ENCODE measurements around the gene OTP.
"Not testable (repeated sequence)": the region's sequence is repeated elsewhere in the genome, so short reads cannot be mapped to it uniquely, and the experiment has no call there.

Gene OTP

DNA sequence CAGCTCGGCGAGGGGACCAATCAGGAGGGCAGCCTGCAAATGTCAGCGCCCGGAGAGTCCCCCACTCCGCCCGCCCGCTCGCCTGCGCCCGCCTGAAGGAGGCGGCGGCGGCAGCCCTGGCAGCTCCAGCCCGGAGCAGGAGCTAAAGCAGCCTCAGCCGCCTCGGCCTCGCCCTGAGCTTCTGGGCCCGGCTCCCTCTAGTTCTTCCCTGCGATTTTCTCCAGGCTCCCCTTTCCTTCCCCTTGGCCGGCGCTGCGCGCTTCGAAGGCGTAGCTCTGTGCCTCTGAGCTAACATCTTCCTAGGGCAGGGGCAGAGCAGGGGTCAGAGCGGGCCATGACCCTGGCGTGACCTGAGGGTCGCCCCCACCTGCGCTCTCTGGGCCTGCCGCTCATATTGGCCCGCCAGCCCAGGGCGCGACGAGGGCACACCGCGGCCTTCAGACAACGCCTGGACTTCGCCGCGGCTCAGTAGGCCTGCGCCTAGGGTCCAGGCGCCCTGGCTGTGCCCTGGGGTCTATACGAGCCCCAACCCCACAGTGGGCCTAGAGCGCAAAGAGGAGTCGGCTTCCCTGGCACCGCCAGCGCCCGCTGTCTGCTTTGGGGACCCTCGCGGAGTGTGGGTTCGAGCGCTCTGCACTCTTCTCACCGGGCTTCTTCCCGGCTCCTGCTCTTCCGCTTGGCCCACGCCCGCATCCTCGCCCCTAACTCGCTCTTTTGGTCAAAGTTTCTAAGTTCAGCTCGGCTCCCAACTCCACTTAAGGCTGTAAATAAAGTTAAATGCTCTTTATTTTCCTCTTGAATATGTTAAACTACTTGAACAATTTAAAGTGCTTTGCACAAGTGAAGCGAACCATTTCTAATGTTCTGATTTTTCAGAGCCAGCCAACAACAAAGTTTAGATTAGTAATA lies 504 bp upstream of the OTP start:
- no peak for DNase-seq

DNA sequence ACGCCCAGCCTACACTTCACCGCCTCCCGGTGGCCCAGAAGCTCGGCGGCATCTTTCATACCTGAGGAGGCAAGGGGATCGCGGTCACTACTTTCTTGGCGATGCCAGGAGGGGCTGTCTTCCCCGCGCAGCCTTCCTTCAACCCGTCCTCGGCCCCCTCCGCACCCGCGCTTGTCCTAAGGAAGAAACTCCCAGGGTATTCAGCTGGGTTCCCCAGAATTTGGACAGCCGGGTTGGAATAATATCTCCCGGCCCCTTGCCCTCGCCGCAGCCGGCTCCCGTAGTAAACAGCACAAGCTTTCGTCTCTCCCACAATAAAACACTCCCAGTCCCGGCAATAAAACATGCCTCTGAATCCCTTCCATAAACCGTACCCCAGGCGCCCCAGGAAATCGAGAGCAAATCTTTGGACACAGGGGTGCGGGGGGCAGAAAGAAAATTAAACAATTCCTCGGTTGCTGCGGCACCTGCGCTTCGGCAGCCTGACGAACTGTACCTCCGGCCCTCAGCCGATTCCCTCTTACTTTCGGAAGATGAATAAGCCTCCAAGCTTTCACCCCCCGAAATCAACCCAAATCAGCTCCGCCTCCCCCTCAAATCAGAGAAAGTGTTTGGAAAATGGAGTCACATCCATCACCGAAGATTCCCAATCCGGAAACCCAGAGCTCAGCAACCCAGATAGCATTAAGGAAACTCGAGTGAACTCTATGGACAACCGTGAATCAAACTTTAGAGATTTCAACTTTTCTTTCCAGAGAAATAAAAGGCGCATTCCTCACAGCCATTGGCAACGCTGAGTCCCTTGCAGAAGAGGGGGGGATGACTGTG lies 1.1 kb downstream of the OTP start:
- no peak for DNase-seq

DNA sequence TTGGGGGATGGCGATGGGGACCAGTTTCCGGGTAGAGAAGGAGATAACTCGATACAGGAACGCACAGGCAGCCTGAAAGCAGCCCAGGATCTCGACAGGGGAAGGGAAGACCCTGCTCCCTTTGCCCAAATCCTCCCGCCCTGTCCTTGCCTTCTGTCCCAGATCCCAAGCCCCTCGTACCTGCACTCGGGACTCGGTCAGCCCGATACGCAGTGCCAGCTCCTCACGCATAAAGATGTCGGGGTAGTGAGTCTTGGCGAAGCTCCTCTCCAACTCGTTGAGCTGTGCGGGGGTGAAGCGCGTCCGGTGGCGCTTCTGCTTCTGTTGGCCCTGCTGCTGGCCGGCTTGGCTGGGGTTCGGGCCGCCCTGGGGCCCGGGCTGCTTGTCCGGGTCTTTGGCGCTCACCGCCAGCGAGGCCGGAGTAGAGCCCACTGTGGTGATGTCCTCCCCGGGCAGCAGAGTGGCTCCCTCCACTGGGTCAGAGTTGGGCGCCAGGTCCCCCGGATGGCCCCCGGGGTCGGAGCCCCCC lies 1.8 kb downstream of the OTP start:
- DNase-seq, result no peak

DNA sequence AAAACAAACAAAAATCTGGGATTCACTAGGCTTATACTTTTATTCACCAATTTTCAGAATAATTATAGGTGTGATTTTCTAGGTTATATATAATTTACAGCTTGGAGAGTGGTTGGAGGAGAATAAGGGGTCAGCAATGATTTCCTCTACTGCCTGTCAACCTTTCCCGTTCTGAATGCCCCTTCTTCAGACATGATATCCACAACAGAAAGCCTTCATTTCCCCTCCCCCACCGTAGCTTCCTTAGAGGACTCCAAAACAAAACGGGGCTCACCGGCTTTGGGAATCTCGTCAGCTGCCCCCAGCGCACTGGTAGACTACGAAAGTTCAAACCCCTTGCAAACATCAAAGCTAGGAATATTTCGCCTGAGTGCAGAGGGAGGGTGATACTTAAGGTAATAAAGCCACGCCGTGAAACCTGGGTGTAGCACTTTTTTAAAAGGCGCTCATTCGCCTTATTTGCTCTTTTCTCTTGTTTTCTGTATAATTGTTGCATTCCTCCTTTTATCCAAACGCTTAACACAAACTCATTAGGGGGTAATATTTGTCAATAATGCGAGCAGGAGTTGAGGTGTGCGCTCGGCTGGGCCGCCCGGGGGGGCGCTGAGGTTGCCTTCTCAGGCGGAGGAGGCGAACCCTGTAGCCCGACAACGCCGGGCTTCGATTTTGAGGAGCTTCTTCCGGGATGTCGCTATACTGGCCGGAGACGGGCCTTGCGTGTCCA lies 2.4 kb downstream of the OTP start:
- DNase-seq, result no peak

DNA sequence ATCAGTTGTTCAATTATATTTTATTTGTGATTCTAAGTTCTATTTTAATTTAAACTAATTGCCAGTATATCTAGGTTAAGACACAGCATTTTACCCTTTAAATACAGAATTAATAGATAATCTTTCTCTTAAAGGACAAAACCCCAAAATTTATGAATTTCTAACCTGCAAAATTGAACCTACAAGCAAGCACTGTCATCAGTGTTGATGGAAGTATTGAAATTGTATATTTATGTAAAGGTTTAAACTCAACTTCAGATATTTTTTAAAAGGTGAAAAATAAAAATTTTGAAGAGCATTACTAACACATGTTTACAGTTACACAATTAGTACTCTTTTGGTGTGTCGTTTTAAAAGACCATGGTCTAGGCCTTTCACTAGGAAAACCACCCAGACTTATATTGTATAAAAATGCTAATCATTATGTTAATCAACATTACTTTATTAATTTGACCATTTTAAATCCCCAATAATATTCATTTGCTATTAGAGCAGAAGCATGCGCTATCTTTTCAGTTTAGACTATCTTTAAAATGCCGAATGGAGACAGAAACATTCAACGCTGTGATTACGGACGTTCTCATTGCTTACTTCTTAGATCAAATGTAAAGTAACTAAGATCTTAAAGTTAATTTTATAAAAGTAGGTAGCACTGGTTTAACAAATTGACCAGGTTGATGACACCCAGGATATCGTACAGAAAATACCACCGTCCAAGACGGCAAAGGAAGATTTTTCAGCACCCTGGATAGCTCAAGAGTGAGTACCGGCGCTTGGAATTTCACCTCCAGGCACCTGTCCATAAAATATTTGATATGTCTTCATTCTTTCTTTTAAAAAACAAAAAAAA lies 3.2 kb downstream of the OTP start:
- DNase-seq, result no peak

DNA sequence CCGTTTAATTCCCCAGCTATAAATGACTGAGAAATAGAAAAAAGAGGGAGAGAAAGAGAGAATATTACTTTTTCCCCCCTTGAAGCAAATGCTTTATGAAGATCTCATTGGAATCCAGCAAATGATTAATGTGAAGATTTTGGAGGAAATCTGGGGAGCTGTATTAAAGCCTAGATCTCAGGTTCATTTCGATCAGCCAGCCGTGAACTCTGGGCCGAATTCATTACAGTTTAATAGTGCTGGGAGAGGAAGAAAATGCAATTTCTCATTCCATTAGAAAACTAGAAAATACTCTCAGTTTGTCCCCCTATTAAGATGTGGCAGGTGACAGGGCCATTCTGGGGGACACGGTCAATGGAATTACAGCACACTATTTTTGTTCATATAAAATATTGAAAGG lies 4.8 kb downstream of the OTP start:
- no peak for DNase-seq

DNA sequence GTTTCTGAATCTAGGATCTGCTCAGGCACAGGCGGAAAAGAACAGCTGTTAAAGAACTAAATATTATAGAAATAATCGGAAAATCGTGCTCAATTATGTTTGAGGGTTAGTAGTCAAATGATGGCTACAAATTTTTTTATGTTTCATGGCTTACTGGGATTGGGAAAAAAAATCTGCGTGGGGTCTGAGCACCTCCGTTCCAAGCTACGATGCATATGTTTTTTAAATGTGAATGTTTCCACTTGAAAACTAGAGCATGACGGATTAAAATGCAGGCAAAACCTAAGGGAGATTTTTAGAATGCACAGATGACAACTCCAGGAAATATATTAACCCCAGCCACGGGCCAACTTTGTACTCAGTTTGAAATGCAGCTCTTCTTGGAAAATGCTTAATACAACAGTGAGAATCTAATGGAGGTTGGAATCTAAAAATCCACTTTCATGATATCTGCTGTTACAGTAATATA lies 5.3 kb downstream of the OTP start:
- no peak for DNase-seq

DNA sequence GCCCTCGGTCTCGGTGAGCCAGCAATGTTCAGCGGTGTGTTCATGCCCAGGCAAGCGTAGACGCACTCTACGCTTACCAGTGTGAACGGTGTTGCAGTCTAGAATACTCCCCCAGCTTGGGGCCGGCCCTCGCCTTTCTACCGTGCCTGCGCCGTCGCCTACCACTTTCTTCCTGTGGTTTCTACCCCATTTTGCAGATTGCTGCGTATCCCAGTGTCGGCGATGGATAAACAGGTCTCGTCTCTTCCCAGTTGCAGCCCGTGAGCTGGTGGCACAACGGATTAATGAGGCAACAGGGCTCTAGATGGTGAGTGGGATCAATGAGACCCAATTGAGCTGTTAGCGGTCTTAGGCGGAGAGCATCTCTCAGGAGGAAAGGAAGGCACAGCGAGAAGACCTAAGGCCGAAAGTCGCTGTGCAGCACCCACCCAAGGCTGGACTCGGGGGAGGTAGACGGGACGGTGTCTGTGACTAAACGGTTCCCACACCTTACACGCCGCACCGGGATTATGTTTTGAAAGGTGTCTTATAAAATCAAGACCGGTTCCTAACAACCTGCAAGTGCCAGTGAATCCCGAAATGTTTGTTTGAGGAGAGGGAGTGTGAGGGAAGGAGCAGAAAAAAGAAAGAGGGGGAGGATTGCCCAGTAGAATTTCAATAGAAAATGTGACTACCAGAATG lies 5.8 kb downstream of the OTP start:
- DNase-seq, result no peak

DNA sequence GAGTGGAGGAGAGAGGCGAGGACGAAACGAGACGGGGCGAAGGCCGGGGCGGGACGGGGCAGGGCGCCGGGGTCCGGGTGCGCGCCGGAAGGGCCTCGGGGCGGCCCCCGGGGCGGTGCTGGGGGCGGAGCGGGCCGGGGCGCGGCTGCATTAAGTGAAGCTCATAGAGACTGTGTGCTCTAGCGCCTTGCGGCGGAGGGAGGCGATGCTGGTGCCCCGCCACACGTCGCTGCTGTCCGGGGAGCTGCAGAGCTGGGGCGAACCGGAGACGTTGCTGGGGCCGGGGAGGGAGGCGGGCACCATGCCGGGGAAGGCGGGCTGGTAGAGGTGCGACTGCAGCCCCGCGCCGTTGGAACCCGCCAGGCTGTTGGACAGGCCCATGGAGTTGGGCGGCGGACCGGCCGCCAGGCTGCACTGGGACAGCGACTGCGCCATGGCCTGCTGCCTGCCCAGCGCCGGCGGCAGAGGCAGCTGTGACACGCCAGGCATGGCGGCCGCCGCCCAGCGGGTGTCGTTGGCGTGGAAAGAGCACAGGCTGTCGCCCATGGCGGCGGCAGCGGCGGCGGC lies 8.3 kb downstream of the OTP start:
- DNase-seq, result peak; percentile 72

DNA sequence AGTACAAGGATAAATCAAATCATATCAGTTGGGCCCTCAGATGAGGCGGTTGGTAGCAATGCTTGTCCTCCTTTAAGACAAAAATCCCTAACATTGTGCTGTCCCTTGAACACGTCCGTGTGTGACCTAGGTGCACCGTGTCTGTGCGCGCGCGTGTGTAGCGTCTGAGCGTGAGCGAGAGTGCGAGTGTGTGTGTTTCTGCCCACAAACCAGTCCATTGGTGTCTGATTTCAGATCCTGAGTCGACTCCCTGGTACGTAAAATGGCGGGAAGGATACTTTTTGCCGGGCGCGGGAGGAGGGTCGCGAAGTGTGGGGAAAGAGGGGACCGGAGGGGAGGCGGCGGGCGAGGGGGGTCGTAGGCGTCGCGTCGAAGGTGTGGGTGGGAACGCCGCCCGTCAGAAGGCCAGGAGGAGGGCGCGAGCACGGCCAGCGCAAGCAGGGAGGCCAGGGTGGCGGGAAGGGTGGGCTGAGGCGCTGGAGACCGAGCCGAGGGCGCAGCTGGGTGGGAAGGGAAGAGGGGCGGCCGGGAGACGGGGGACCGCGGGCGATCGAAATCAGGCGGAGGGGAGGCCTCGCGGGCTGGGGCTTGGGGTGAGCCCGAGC lies 8.9 kb downstream of the OTP start:
- no peak for DNase-seq

DNA sequence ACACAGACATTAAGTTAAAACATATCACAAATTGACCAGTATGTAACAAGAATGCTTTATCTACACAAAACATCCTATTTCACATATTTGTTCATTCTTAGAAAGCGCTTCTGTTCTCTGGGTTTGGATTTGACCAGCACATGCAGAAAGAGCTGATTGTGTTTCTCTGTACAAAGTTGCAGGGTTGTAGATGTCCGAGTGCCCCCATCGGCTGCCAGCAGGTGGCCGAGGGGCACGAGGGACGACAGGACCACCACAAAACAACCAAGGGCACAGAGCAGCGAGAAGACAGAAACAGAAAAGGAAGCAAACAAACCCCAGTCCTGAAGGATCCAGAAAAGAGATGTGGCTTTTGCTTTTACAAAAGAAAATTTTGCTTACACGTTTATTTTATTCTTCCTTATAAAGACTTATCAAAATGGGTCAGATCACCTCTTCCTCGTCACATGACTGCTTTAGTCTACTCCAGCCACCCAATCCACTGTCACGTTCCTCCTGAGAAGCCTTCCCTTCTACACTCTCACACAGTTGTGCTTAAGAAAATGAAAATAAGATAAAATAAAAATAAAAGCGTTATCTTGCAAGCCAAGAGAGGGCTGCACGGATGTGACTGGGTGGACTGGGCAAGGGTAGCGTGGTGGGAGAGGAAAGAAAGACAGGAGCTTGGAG lies 9.5 kb downstream of the OTP start:
- no peak for DNase-seq

DNA sequence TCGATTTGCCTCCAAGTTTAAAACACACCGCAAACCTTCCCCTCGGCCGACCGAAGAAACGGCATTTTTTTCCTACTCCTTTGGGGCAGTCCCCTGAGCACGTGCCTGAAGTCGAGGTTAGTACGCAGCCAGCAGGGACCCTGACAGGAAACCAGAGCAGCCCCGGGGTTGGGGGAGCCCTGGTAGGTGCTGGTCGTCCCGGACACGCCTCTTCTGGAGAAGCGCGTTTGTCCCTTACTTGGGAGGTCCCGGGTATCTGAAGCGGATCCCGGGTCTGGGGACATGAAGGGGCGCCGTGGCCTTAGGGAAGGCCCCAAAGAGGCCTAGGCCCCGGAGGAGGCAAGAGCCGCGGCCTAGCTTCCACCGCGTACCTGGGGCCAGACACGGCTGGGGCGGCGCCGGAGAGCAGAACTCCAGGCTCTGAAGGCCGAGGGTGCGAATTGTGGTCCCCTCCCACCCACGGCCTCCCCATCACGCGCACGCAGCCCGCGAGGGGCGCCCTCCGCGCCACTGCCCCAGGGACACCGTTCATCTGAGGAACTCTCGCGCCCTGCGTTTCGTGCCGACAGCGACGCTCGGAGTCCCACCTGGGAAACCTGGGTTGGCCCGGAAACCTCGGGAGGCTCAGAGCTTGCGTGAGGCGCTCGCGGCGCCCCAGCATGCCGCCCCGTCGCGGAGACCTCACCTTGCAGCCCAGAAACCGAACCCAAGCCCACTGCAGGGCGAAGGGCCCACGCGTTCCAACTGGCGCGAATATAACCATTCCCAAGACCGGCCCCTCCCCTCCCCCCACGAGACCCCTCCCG lies 10.4 kb downstream of the OTP start:
- DNase-seq, result no peak

DNA sequence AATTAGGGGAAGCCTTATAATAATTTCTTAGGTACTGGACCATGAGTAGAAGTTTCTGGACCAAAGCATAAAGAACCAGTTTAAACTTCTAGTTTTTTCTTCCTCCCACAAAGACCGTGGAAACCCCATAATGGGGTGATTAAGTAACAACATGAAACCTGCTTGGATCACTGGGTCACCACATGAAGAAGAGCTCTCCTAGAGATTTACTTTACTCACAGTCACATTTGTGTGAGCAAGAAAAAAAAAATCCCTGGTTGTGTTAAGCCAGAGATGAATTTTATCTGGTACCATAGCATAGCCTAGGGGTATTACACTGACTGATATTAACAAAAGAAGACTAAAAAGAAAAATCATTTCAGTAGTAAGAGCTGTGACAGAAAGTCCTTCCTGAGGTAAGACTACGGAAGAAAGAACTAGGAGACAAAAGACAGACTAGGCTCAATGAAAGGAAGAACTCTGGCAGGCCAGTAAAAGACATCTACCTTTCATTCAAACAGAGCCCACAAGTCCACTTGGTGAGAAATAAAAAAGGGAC lies 15.2 kb downstream of the OTP start:
- DNase-seq, result no peak

DNA sequence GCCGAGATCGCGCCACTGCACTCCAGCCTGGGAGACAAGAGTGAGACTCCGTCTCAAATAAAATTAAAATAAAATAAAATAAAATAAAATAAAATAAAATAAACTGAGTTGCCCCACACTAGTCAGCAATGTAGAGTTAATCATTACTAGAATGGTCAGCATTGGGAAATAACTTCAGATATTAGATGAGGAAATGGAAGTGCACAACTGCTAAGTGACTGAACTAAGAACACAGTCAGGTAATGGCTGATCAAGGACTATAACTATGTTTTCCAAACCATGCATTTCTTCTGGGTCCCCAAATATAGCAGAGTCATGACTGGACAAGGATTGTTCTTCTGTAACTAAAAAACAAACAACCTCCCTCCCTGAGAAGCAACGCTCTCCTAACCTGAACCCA lies 17.1 kb downstream of the OTP start:
- DNase-seq, result no peak

DNA sequence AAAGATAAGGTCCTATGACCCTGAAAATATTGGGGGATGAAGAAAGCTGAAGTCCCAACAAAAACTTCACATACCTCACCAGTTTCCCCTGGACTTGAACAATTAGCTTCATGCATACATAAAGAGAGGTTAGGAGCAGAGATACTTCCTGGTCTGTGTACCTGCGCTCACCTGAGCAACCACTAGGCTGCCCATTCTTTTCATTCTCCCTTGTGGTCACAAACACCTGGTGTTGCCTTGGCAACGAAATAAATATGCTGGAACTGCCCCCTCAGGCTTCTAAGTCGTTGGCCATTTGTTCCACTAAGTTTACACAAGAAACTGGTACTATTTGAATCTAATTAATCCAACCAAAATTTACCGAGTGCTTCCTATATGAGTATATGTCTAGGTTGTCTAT lies 18.1 kb downstream of the OTP start:
- DNase-seq, result no peak

DNA sequence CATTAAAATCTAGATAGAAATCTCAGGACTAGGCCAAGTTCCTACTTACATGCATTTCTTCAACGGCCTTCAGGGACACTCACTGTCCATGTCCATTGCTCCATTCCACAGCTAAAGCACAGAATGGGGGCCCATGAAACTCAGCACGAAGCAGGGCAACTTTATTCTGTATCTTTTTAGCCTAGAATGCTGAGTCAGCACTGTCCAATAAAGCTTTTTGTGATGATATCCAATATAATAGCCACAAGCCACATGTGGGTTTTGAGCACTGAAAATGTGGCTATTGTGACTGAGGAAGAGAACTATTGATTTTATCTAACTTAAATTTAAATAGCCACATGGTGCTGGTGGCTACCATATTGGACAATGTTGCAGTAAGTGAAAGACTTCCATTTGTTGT lies 21.6 kb downstream of the OTP start:
- DNase-seq, result no peak

DNA sequence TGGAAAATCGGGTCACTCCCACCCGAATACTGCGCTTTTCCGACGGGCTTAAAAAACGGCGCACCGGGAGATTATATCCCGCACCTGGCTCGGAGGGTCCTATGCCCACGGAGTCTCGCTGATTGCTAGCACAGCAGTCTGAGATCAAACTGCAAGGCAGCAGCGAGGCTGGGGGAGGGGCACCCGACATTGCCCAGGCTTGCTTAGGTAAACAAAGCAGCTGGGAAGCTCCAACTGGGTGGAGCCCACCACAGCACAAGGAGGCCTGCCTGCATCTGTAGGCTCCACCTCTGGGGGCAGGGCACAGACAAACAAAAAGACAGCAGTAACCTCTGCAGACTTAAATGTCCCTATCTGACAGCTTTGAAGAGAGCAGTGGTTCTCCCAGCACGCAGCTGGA lies 29.6 kb downstream of the OTP start:
- DNase-seq, result not testable (repeated sequence)

DNA sequence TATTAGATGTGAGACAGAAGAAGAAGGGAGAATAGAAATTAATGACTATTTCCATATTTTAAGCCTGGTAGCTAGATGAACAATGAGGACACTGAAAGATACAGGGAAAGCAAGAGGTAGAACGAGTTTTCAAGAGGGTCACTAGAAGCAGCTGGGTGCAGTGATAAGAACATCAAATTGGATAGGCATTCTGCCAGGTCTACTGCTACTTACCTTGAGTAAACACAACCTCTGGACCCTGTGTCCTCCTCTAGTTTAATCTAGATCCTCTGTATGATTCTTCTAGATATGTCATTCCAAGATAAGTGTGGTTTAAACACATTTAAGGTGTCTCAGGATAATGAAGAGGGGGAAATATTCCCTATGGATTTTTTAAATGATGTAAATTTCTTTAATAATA lies 31.2 kb downstream of the OTP start:
- no peak for DNase-seq

DNA sequence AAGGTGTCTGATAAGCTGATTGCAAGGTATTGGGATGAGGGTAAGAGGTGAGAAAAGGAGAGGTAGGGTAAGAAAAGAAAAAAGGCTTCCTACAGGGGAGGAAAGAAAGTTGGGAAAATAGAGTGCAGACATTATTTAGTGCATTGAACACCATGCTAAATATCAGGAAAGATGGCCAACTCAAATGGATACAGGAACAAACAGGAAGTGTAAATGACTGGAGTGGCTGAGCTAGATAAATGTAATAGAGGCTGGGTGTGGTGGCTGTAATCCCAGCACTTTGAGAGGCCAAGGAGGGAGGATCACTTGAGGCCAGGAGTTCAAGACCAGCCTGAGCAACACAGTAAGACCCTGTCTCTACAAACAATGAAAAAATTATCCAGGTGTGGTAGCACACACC lies 32.2 kb downstream of the OTP start:
- DNase-seq, result no peak
